ENCODE results near the gene RAB34.

- TF ChIP-seq, protein P1, sequence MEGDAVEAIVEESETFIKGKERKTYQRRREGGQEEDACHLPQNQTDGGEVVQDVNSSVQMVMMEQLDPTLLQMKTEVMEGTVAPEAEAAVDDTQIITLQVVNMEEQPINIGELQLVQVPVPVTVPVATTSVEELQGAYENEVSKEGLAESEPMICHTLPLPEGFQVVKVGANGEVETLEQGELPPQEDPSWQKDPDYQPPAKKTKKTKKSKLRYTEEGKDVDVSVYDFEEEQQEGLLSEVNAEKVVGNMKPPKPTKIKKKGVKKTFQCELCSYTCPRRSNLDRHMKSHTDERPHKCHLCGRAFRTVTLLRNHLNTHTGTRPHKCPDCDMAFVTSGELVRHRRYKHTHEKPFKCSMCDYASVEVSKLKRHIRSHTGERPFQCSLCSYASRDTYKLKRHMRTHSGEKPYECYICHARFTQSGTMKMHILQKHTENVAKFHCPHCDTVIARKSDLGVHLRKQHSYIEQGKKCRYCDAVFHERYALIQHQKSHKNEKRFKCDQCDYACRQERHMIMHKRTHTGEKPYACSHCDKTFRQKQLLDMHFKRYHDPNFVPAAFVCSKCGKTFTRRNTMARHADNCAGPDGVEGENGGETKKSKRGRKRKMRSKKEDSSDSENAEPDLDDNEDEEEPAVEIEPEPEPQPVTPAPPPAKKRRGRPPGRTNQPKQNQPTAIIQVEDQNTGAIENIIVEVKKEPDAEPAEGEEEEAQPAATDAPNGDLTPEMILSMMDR (conservative IDR thresholded peaks at IDR 0.05): no peak
- TF ChIP-seq ZFX (IDR thresholded peaks at IDR 0.05): no peak
These were observed 2.5 kb downstream of the RAB34 start for GRCh38 chr17:28715217-28715616.
